Cardiac ventricle fibroblast (primary cell): ENCODE results near the gene NANOG. TPM values are rescaled to one million over a fixed set of nuclear protein-coding genes. Genes with fewer than 3 reads are reported as not detected.

Experiments used
- total RNA-seq: library from RNA; depleted of rRNA; stranded (reverse); fragments of >200 nt; gene quantifications from 2 replicates; pipeline ENCODE4 v1.2.3, GENCODE V29; 2015

The NANOG gene
- not detected in 2 replicates for total RNA-seq

GRCh38 chr12:7788884-7789528, at the start of gene NANOG:
Gene NANOG, plus strand, starts transcription at chr12:7789402. Its CDS starts 213 bp downstream, at chr12:7789615.

GRCh38 chr12:7747246-7747645, 42.0 kb upstream of the NANOG start, which contains the start of gene CLEC4C:
Gene CLEC4C, minus strand, starts transcription at chr12:7747375. Its CDS starts 27 bp downstream, at chr12:7747348.

Other genes starting within 250 kb of the NANOG start
- not detected in 2 replicates for gene APOBEC1, start 123.5 kb upstream of the NANOG start, total RNA-seq
- gene GDF3, start 93.6 kb upstream of the NANOG start, total RNA-seq, result not detected in 2 replicates
- not detected in 2 replicates for gene DPPA3, start 78.0 kb upstream of the NANOG start, total RNA-seq
- gene CLEC4C, start 42.0 kb upstream of the NANOG start, total RNA-seq, result not detected in 2 replicates
- gene NANOGNB, start 24.2 kb upstream of the NANOG start, total RNA-seq, result not detected in 2 replicates
- not detected in 2 replicates for gene SLC2A14, start 83.5 kb downstream of the NANOG start, total RNA-seq
- 53.4 and 70.5 TPM in 2 replicates for gene SLC2A3, start 146.8 kb downstream of the NANOG start, total RNA-seq
- gene FOXJ2, start 243.3 kb downstream of the NANOG start, total RNA-seq, result 9.4 and 10.3 TPM in 2 replicates